HEK293 (cell line): ENCODE results near the gene KREMEN2.

Experiments
- CTCF ChIP-seq: fragments of 450-650 bp; formaldehyde crosslinking; IDR thresholded peaks from 2 replicates; pipeline ENCODE4 v1.5.1; 2016; ENCODE audit warnings: missing biosample characterization, missing genetic modification characterization
- PBX3 ChIP-seq: sonication (generic); formaldehyde crosslinking; IDR thresholded peaks from 2 replicates; pipeline ENCODE4 v1.8.1; 2022; ENCODE audit warnings: mild to moderate bottlenecking, moderate library complexity, missing genetic modification reagents
- REST ChIP-seq: fragments of 450-650 bp; formaldehyde crosslinking; IDR thresholded peaks from 2 replicates; pipeline ENCODE4 v1.5.1; 2016; ENCODE audit warnings: missing biosample characterization, missing genetic modification characterization
- ZBTB20 ChIP-seq: fragments of 450-650 bp; formaldehyde crosslinking; IDR thresholded peaks from 2 replicates; pipeline ENCODE4 v1.5.1; 2016; ENCODE audit warnings: missing biosample characterization, missing genetic modification characterization
- ZNF221 ChIP-seq: fragments of 450-650 bp; formaldehyde crosslinking; IDR thresholded peaks from 2 replicates; pipeline ENCODE4 v1.5.1; 2017; ENCODE audit warnings: missing biosample characterization, missing genetic modification characterization, borderline replicate concordance
- ZNF529 ChIP-seq: fragments of 450-650 bp; formaldehyde crosslinking; IDR thresholded peaks from 2 replicates; pipeline ENCODE4 v1.5.1; 2017; ENCODE audit warnings: missing genetic modification characterization, missing biosample characterization; ENCODE audit not compliant: insufficient replicate concordance

GRCh38 chr16:3012246-3012645 is 48.2 kb downstream of the KREMEN2 start:
- TF ChIP-seq ZNF221 (tag by site-specific recombination) (no peak), CTCF (no peak), PBX3 (CRISPR knock-in tag) (no peak), REST (tag by site-specific recombination) (no peak), ZNF529 (tag by site-specific recombination) (no peak), ZBTB20 (no peak)
